ENCODE data around the gene DSC1.

DSC1 gene, protein sequence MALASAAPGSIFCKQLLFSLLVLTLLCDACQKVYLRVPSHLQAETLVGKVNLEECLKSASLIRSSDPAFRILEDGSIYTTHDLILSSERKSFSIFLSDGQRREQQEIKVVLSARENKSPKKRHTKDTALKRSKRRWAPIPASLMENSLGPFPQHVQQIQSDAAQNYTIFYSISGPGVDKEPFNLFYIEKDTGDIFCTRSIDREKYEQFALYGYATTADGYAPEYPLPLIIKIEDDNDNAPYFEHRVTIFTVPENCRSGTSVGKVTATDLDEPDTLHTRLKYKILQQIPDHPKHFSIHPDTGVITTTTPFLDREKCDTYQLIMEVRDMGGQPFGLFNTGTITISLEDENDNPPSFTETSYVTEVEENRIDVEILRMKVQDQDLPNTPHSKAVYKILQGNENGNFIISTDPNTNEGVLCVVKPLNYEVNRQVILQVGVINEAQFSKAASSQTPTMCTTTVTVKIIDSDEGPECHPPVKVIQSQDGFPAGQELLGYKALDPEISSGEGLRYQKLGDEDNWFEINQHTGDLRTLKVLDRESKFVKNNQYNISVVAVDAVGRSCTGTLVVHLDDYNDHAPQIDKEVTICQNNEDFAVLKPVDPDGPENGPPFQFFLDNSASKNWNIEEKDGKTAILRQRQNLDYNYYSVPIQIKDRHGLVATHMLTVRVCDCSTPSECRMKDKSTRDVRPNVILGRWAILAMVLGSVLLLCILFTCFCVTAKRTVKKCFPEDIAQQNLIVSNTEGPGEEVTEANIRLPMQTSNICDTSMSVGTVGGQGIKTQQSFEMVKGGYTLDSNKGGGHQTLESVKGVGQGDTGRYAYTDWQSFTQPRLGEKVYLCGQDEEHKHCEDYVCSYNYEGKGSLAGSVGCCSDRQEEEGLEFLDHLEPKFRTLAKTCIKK

GRCh38 chr18:31162825-31163435 is at the start of gene DSC1:
DSC1 (minus strand) TSS chr18:31162856; CDS start chr18:31162594, 262 bp downstream.
- in situ Hi-C loops (cut with MboI; ENCODE audit: low pct_unique_long_range_greater_than_20kb, low sequenced_read_pairs) = no loop called here
- DNase-seq = peak; percentile 5

GRCh38 chr18:31211047-31211446 is 48.4 kb upstream of the DSC1 start:
- no peak for DNase-seq
- in situ Hi-C loops (cut with MboI; ENCODE audit: low pct_unique_long_range_greater_than_20kb, low sequenced_read_pairs) = no loop called here

DNA sequence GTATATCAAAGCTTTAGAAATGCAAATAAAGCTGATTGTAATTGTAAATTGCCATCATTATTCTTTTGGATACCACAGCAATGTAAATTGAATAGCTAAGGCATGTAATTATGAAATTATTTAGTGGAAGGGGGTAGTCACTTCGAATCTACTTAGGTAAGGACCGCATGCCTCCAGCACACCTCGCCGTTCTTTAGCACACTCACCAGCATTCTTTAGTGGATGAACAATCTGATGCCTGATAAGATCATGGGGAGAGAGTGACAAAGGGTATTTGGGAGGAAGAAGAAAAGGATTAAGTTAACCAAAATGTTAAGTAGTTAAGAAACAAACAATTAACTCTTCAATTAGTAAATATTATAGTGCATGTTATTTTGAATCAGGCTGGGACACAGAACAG is 46.4 kb upstream of the DSC1 start:
- in situ Hi-C loops (cut with MboI; ENCODE audit: low pct_unique_long_range_greater_than_20kb, low sequenced_read_pairs) = no loop called here
- DNase-seq = no peak

DNA sequence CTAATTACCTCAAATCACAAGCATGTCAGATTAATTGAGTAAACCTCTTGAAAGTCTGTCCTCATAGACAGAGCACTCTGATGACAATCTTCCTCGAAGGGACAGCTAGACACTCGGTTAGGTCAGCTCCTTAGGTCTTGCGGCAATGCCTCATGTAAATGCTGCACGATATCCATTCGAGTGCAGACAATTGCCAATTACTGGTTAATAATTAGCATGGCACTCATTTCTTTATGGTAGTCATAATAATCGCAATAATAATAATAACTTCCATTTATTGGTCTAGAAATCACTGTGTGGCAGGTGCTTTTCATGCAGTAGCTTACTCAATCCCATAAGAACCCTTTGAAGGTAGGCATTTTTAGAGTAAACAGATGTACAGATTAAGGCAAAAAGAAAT is 44.7 kb upstream of the DSC1 start:
- in situ Hi-C loops (cut with MboI; ENCODE audit: low pct_unique_long_range_greater_than_20kb, low sequenced_read_pairs) = no loop called here
- DNase-seq = no peak

- peak; percentile 90 for DNase-seq
Measured at GRCh38 chr18:31206787-31207381, 44.2 kb upstream of the DSC1 start.

GRCh38 chr18:31206071-31206470 is 43.4 kb upstream of the DSC1 start:
- in situ Hi-C loops (cut with MboI; ENCODE audit: low pct_unique_long_range_greater_than_20kb, low sequenced_read_pairs) = no loop called here
- DNase-seq = peak; percentile 54

More at GRCh38 chr18:31206787-31207381, 44.2 kb upstream of the DSC1 start:
- in situ Hi-C loops (cut with MboI; ENCODE audit: low pct_unique_long_range_greater_than_20kb, low sequenced_read_pairs) = no loop called here

GRCh38 chr18:31205273-31205672 is 42.6 kb upstream of the DSC1 start:
- in situ Hi-C loops (cut with MboI; ENCODE audit: low pct_unique_long_range_greater_than_20kb, low sequenced_read_pairs) = no loop called here
- DNase-seq = no peak

DNA sequence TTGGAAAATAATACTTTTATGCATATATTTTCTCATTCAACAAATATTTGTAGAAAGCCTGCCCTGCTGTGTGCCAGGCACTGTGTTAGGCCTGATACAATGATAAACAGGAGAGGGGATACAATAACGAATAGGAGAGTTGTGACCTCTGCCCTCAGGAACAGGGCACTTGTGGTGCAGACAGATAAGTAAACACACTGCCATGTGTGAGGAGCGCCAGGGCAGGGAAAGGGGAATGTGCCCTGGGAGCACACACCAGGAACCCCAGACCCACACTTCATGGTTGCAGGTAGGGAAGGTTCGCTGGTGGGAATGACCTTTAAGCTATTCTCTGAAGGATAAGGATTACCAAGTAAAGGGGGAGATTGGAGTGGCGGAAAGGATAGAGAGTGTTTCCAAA is 42.2 kb upstream of the DSC1 start:
- no peak for DNase-seq
- in situ Hi-C loops (cut with MboI; ENCODE audit: low pct_unique_long_range_greater_than_20kb, low sequenced_read_pairs) = no loop called here

DNA sequence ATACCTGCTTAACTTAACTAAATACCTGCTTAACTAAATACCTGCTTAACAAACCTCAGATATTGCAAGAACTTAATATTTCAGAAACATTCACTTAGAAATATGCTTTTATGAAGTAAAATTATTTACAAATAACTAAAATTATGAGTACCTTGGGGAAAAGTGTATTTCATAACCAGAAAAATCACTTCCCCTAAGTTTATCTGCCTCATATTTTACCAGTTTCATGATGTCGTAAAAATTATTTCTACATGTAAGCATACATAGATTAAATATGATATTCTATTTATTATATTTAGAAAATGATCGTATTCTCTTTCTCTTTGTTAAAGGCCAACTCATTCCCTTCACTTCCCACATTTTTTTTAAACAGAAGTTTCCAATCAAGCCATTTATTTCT is 41.5 kb upstream of the DSC1 start:
- in situ Hi-C loops (cut with MboI; ENCODE audit: low pct_unique_long_range_greater_than_20kb, low sequenced_read_pairs) = no loop called here
- DNase-seq = no peak

DNA sequence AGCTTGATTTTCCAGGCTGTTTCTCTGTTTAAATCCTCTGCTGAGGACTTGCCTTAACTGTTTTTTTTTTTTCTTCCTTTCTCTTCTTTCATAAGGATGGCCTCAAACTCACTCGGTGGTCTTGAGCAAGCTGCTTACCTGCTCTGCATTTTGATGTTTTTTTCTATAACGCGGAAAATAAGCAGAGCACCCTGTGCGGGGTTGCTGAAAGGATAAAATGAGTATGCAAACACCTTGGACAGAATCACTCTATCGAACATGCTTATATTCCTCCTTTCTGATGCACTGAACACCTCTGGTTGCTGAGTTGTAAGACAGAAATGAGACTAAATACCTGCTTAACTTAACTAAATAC is 41.1 kb upstream of the DSC1 start:
- in situ Hi-C loops (cut with MboI; ENCODE audit: low pct_unique_long_range_greater_than_20kb, low sequenced_read_pairs) = no loop called here
- no peak for DNase-seq

DNA sequence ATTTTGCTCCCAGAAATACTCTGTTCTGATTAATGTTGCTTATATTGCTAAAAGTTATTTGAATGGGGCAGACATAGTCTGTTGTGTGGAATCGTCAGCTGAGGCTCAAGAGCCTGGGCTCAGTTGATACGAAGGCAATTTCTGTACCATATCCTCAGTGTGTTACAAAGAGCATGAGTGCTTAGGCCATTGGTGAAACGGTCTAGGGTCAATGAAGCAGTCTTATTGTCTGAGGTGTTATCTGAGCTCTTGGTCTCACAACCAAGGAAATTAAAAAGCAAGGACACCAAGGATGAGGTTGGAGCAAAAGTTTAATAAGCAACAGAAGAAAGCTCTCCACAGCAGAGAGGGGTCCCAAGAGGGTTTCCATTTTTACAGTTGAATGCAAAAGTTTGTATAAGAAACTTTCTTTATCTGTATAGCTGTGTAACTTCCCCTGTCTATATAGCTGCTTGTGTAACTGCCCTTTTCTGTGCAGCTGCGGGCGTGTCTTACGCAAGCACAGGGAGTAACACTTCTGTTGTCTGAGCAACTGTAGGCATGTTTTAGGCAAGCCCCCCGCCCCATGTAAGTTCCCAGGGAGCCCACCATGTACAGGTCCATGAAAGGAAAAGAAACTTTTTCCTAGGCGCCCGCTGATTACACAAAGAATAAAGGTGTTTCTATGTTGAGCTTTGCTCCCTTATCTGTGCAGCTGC is 40.6 kb upstream of the DSC1 start:
- peak; percentile 80 for DNase-seq

GRCh38 chr18:31199190-31199769 is 36.6 kb upstream of the DSC1 start:
- DNase-seq = no peak
- in situ Hi-C loops (cut with MboI; ENCODE audit: low pct_unique_long_range_greater_than_20kb, low sequenced_read_pairs) = no loop called here

More for the DNA sequence above, 40.6 kb upstream of the DSC1 start:
- in situ Hi-C loops (cut with MboI; ENCODE audit: low pct_unique_long_range_greater_than_20kb, low sequenced_read_pairs) = no loop called here

GRCh38 chr18:31197676-31198075 is 35.0 kb upstream of the DSC1 start:
- in situ Hi-C loops (cut with MboI; ENCODE audit: low pct_unique_long_range_greater_than_20kb, low sequenced_read_pairs) = no loop called here
- DNase-seq = no peak

- in situ Hi-C loops (cut with MboI; ENCODE audit: low pct_unique_long_range_greater_than_20kb, low sequenced_read_pairs) = no loop called here
- DNase-seq = no peak
Measured at GRCh38 chr18:31195063-31195462, 32.4 kb upstream of the DSC1 start.

DNA sequence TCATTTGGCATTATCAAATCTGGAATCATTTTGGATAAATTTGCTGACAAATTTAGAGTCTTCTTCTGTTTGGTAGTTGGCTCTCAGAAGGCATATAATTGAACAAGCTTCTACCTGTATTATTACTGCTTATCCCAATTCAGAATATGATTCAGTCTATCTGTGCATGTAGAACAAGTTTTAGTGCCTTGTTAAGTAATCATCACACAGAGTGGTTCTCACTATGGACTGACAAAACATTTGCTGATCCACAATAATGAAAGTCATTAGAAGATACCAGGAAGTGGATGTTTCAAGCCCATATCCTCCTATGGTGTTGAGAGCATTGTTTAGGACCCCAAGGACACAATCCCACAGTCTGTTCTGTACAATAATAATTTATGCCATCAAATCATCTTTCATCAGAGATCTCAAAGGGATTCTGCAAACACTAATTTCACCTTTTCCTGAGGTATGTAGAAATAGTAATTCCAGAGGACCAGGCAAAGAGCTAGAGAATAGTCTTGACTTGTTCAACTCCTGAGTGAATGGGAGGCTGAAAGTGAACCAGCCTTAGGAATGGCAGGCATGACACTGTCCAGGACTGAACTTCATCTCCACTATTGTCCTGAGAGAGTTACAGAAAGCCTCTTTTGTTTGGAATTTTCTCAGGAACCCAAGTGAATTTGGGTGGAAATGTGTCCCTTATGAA is 29.6 kb upstream of the DSC1 start:
- DNase-seq = no peak
- in situ Hi-C loops (cut with MboI; ENCODE audit: low pct_unique_long_range_greater_than_20kb, low sequenced_read_pairs) = no loop called here

GRCh38 chr18:31190919-31191318 is 28.3 kb upstream of the DSC1 start:
- no peak for DNase-seq
- in situ Hi-C loops (cut with MboI; ENCODE audit: low pct_unique_long_range_greater_than_20kb, low sequenced_read_pairs) = no loop called here

DNA sequence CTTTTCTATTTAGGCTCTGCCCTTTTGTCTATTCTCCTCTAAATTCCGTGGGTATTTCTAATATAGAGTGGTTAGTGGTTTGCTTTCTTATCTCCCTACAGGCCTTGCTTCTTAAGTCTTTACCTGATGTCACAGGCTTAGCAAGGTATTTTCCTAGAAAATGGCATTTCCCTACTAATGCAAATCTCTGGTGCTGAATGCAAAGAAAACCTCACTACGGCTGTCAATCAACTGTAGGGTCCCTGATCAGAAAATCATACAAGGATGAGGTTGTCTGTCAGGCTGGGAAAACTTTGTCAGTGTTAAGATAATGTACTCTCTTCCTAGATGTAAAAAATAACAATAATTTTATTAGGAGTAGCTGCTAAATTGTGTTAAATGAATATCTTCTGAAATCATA is 27.1 kb upstream of the DSC1 start:
- in situ Hi-C loops (cut with MboI; ENCODE audit: low pct_unique_long_range_greater_than_20kb, low sequenced_read_pairs) = no loop called here
- DNase-seq = no peak
